HEK293T (cell line): ENCODE results near the gene CNOT1.
"Not testable (repeated sequence)": the region's sequence is repeated elsewhere in the genome, so short reads cannot be mapped to it uniquely, and the experiment has no call there.

Experiments used
- CTCF ChIA-PET: fragments of 350-600 bp; formaldehyde crosslinking; extraction: SDS; loops from one replicate; lab custom pipeline; 2021; ENCODE audit warnings: antibody characterized with exemption, inconsistent platforms; lab: Yijun Ruan, JAX
- POLR2A ChIA-PET: fragments of 350-600 bp; formaldehyde crosslinking; extraction: SDS; loops from one replicate; lab custom pipeline; 2020; ENCODE audit warnings: antibody characterized with exemption, inconsistent platforms; lab: Yijun Ruan, JAX
- DNase-seq: peaks from one replicate; pipeline ENCODE4 v3.0.0; 2012; ENCODE audit warnings: mixed read lengths; ENCODE audit errors: extremely low spot score
- ARNT ChIP-seq: fragments of 450-650 bp; IDR thresholded peaks from 2 replicates; pipeline ENCODE4 v1.6.1; 2017; ENCODE audit warnings: mild to moderate bottlenecking
- BHLHE40 ChIP-seq: fragments of 450-650 bp; IDR thresholded peaks from 2 replicates; pipeline ENCODE4 v1.6.1; 2016; ENCODE audit warnings: mild to moderate bottlenecking, moderate library complexity, borderline replicate concordance
- CTBP1 ChIP-seq: fragments of 450-650 bp; IDR thresholded peaks from 2 replicates; pipeline ENCODE4 v1.6.1; 2016; ENCODE audit warnings: borderline replicate concordance
- ELF4 ChIP-seq: fragments of 450-650 bp; IDR thresholded peaks from 2 replicates; pipeline ENCODE4 v1.6.1; 2017; ENCODE audit warnings: antibody characterized with exemption
- FOXA1 ChIP-seq: fragments of 450-650 bp; IDR thresholded peaks from 2 replicates; pipeline ENCODE4 v1.6.1; 2016; ENCODE audit warnings: mild to moderate bottlenecking
- FOXK2 ChIP-seq: fragments of 450-650 bp; IDR thresholded peaks from 2 replicates; pipeline ENCODE4 v1.6.1; 2016; ENCODE audit warnings: mild to moderate bottlenecking
- FOXM1 ChIP-seq: fragments of 450-650 bp; IDR thresholded peaks from 2 replicates; pipeline ENCODE4 v1.6.1; 2017; ENCODE audit warnings: mild to moderate bottlenecking, borderline replicate concordance
- HDGF ChIP-seq: fragments of 450-650 bp; IDR thresholded peaks from 2 replicates; pipeline ENCODE4 v1.6.1; 2017; ENCODE audit warnings: antibody characterized with exemption, borderline replicate concordance
- L3MBTL2 ChIP-seq: fragments of 450-650 bp; conservative IDR thresholded peaks from 2 replicates; pipeline ENCODE4 v1.6.1; 2016; ENCODE audit warnings: mild to moderate bottlenecking
- LEF1 ChIP-seq: fragments of 450-650 bp; IDR thresholded peaks from 2 replicates; pipeline ENCODE4 v1.6.1; 2017; ENCODE audit warnings: mild to moderate bottlenecking, borderline replicate concordance
- NFRKB ChIP-seq: fragments of 450-650 bp; IDR thresholded peaks from 2 replicates; pipeline ENCODE4 v1.6.1; 2016; ENCODE audit warnings: mild to moderate bottlenecking, moderate library complexity
- SP1 ChIP-seq: fragments of 450-650 bp; IDR thresholded peaks from 2 replicates; pipeline ENCODE4 v1.6.1; 2017
- SUZ12 ChIP-seq: fragments of 450-650 bp; IDR thresholded peaks from 2 replicates; pipeline ENCODE4 v1.6.1; 2016; ENCODE audit warnings: mild to moderate bottlenecking
- TARDBP ChIP-seq: fragments of 450-650 bp; IDR thresholded peaks from 2 replicates; pipeline ENCODE4 v1.6.1; 2016
- ZNF384 ChIP-seq: fragments of 450-650 bp; IDR thresholded peaks from 2 replicates; pipeline ENCODE4 v1.6.1; 2016
- TF ChIP-seq, protein P1 (sequence below): fragments of 450-650 bp; IDR thresholded peaks from 2 replicates; pipeline ENCODE4 v1.6.1; 2016

CNOT1 gene

DNA sequence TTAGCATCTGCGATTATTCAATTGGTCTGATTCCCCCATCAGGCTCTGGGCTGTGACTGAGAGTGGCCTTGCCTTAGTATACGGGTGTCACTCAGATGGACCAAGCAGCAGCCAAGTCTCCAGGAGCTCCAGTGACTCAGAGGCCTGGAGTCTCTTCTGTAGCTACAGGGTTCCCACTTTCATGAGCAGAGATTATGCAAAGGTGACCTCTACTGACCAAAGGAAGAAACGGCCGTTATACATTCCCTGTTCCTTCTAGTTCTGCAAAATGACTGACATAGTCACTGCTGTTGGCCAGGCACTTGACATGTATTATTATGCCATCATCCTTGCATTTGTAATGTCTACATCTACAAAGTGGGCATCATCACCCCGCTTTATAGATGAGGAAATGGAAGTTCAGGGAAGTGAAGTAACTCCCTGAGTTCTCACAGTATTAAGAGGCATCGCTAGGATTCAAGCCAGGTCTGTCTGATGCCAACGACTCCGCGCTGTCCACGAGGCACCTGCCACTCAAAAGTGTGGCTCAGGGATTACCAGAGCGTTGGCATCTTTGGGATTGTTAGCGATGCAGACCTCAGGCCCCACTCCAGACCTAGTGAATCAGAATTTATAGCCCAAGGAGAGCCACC, 31.7 kb upstream of the CNOT1 start:
- ChIA-PET POLR2A (interaction anchor here (0.6 kb wide), 1 partner anchor 148 kb away, joined by 4 read pairs; no protein-coding TSS in a partner anchor), CTCF (interaction anchor here (0.6 to 1.5 kb wide), 9 partner anchors 10 to 149 kb away, joined by 3 to 6 read pairs (median 3); no protein-coding TSS in a partner anchor)
- TF ChIP-seq SUZ12: no peak
- TF ChIP-seq, protein P1, sequence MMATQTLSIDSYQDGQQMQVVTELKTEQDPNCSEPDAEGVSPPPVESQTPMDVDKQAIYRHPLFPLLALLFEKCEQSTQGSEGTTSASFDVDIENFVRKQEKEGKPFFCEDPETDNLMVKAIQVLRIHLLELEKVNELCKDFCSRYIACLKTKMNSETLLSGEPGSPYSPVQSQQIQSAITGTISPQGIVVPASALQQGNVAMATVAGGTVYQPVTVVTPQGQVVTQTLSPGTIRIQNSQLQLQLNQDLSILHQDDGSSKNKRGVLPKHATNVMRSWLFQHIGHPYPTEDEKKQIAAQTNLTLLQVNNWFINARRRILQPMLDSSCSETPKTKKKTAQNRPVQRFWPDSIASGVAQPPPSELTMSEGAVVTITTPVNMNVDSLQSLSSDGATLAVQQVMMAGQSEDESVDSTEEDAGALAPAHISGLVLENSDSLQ: peak; percentile 80
- TF ChIP-seq FOXK2: no peak
- peak; percentile 80 for DNase-seq

DNA sequence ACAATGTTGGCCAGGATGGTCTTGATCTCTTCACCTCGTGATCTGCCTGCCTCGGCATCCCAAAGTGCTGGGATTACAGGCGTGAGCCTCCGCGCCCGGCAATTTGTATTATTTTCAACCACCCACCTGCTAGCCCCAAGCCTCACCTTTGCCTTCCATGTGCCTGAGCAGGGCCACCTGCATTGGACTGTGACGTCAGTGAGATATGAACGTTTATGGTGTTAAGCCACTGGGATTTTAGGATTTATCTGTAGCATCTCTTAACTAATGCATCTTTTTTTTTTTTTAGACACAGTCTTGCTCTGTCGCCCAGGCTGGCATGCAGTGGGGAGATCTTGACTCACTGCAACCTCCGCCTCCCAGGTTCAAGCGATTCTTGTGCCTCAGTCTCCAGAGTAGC, 30.3 kb upstream of the CNOT1 start:
- POLR2A ChIA-PET, CTCF ChIA-PET, DNase-seq: not testable (repeated sequence)

DNA sequence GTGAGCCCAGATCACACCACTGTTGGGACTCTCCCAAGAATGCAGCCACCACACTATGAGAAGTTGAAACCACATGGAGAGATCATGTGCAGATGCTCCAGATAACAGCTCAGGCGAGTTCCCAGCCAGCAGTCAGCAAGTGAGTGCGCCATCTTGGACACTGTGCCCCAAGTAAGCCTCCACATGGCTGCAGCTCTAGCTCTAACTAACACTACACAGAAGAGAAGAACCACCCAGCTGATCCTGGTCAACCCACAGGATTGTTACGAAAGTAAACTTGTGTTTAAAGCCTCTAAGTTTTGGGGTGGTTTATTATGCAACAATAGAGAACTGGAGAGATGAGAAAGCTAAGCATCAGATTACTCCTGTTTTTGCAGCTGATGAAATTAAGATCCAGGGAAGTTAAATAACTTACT, 29.2 kb upstream of the CNOT1 start:
- no peak for TF ChIP-seq ARNT
- no peak for TF ChIP-seq SUZ12
- TF ChIP-seq NFRKB: no peak
- no peak for TF ChIP-seq HDGF
- TF ChIP-seq FOXM1: no peak
- no peak for TF ChIP-seq FOXA1
- no peak for TF ChIP-seq BHLHE40
- no peak for TF ChIP-seq FOXK2
- no peak for TF ChIP-seq ELF4
- no peak for TF ChIP-seq CTBP1
- TF ChIP-seq L3MBTL2: no peak
- TF ChIP-seq LEF1: no peak
- TF ChIP-seq SP1: no peak
- TF ChIP-seq, protein P1: no peak
- no peak for TF ChIP-seq ZNF384
- no peak for TF ChIP-seq TARDBP
- ChIA-PET CTCF (interaction anchor here (1.0 to 1.1 kb wide), 2 partner anchors 10 to 322 kb away, joined by 3 to 4 read pairs; no protein-coding TSS in a partner anchor), POLR2A (no interaction called here)
- DNase-seq: no peak

DNA sequence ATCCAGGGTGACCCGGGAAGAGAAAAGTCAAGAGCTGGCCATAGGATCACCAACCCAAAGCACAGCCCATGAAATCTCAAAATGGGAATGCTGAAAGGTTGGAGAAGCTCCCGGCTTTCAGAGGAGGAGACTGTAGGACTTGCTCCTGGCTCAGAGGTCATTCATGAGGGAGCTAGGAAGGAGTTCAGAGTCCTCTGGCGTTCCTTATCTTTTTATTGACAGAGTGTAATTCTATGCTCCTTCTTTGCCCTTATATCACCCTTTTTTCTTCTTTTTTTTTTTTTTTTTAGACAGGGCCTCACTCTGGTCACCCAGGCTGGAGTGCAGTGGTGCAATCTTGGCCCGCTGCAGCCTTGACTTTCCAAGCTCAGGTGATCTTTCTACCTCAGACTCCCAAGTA, 27.3 kb upstream of the CNOT1 start:
- CTCF ChIA-PET: interaction anchor here (0.6 kb wide), 1 partner anchor 34 kb away, joined by 6 read pairs; no protein-coding TSS in a partner anchor

DNA sequence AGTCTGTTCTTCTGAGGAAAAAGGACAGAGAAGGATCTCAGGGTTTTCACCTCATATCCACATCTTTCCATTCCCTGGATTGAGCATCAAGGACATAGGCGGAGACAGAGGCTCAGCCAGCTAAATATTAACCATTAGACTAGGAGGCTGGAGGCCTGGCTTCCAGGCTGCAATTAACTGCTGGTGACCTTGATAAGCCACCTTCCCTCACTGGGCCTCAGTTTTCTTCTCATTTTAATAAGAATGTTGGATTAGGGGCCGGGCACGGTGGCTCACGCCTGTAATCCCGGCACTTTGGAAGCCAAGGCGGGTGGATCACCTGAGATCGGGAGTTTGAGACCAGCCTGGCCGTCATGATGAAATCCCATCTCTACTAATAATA, 25.6 kb upstream of the CNOT1 start:
- DNase-seq: no peak
- TF ChIP-seq HDGF (no peak), LEF1 (no peak), ELF4 (no peak), SUZ12 (no peak), ZNF384 (no peak), BHLHE40 (no peak), NFRKB (no peak), L3MBTL2 (no peak), ARNT (no peak), SP1 (no peak), FOXM1 (no peak), FOXA1 (no peak), CTBP1 (no peak), TARDBP (no peak), FOXK2 (no peak)
- TF ChIP-seq, protein P1: no peak
- ChIA-PET POLR2A (no interaction called here), CTCF (no interaction called here)

More for the DNA sequence above, 27.3 kb upstream of the CNOT1 start:
- no peak for DNase-seq
- POLR2A ChIA-PET: no interaction called here
- TF ChIP-seq SUZ12 (no peak), FOXM1 (no peak), ELF4 (no peak), FOXK2 (no peak), BHLHE40 (no peak), SP1 (no peak), ZNF384 (no peak), LEF1 (no peak), CTBP1 (no peak), TARDBP (no peak), HDGF (no peak), NFRKB (no peak), ARNT (no peak), L3MBTL2 (no peak), FOXA1 (no peak)
- TF ChIP-seq, protein P1: no peak
